Fibroblast of skin of right quadriceps (primary cell): ENCODE results near the gene MRPS34.
A peak's percentile ranks its signal among the peaks of the same experiment; 100 is the strongest.

Experiments used
- DNase-seq: peaks from one replicate; pipeline ENCODE4 v3.0.0-alpha.2; 2013

MRPS34 gene

GRCh38 chr16:1768767-1769401 lies 4.0 kb downstream of the MRPS34 start:
- DNase-seq: no peak

DNA sequence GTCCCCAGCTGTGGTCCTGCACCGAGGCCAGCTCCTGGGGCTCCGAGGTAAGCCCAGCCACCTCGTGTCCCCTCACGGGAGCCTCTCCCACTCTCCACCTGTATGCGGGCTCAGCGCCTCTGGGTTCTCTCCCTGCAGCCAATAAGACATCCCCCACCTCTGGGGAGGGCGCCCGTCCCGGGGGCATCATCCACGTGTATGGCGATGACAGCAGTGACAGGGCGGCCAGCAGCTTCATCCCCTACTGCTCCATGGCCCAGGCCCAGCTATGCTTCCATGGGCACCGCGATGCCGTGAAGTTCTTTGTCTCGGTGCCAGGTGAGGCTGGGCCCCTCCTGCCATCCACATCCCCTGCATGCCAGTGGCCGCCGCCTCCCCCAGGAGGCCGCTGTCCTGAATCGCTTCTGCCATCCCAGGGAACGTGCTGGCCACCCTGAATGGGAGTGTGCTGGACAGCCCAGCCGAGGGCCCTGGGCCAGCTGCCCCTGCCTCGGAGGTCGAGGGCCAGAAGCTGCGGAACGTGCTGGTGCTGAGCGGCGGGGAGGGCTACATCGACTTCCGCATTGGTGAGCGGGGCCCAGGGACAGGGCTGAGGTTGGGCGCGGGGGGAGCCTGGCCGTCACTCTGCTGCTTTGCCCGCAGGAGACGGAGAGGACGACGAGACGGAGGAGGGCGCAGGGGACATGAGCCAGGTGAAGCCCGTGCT lies 4.7 kb downstream of the MRPS34 start:
- DNase-seq: no peak

DNA sequence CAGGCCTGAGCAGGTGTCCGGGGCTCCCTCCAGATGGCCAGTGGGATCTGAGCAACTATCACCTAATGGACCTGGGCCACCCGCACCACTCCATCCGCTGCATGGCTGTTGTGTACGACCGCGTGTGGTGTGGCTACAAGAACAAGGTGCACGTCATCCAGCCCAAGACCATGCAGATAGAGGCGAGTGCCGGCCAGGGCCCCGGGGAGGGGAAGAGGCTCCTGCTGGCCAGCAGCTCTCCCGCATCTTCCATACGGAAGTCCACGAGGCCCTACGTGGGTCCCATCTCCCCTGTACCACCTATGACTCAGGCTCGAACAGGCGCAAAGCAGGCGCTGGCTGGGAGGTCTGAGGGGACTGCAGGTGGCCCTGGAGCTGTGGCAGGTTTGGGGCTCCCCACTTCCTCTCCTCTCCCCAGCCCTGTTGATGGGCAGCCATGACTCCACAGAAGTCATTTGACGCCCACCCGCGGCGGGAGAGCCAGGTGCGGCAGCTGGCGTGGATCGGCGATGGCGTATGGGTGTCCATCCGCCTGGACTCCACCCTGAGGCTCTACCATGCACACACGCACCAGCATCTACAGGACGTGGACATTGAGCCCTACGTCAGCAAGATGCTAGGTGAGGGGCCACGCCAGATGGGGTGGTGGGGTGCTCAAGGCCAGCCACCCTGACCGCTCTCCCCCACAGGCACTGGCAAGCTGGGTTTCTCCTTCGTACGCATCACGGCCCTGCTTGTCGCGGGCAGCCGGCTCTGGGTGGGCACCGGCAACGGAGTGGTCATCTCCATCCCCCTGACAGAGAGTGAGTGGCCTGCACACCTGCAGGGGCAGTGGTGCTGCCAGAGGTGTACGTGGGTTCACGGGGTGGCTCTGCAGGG lies 5.6 kb downstream of the MRPS34 start:
- DNase-seq: no peak

DNA sequence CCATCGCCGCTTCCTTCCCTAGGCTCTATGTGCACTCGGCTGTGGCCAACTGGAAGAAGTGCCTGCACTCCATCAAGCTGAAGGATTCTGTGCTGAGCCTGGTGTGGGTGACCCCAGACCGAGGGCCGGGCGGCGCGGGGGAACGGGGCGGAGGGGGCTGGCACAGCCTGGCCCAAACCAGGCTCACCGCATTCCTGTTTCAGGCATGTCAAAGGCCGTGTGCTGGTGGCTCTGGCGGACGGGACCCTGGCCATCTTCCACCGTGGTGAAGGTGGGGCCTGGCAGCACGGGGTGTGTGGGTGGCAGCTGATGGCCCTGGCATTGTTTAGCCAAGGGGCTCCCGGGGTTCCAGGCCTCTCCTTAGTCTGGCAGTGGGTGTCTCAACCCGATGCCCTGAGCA lies 6.2 kb downstream of the MRPS34 start:
- no peak for DNase-seq

GRCh38 chr16:1766231-1766630 lies 6.7 kb downstream of the MRPS34 start:
- no peak for DNase-seq

GRCh38 chr16:1765826-1766225 lies 7.1 kb downstream of the MRPS34 start:
- no peak for DNase-seq

GRCh38 chr16:1764971-1765370 lies 8.0 kb downstream of the MRPS34 start:
- no peak for DNase-seq

DNA sequence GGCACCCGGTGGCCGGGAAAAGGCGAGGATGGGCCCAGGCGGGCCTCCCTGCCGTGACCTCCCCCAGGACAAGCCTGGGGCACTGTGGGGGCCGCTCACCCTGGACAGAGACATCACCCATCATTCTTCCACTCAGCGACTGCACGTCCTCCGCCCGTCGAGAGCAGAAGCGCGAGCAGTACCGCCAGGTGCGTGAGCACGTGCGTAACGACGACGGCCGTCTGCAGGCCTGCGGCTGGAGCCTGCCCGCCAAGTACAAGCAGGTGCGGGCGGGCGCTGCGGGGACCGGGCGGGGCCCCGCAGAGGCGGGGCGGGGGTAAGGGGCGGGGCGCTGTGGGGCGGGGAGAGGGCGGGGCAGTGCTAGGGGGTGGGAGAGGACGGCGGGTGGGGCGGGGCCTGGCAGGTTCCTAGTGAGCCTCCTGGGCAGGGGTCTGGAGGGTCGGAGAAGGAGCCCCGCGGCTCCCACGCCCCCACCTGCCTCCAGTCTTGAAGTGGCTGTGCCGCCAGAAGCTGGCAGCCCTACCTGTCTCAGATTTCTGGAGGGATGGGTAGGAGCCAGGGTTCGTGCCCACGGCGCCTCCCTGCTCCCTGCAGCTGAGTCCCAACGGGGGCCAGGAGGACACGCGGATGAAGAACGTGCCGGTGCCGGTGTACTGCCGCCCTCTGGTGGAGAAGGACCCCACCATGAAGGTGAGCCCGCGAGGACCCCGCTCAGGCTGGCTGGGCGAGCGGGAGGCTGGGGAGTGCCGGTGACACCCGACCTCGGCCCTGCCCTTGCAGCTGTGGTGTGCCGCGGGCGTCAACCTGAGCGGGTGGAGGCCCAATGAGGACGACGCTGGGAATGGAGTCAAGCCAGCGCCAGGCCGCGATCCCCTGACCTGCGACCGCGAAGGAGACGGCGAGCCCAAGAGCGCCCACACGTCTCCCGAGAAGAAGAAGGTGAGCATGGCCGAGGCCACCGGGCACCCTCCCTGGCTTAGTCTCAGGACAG lies 9.1 kb downstream of the MRPS34 start:
- peak; percentile 41 for DNase-seq

DNA sequence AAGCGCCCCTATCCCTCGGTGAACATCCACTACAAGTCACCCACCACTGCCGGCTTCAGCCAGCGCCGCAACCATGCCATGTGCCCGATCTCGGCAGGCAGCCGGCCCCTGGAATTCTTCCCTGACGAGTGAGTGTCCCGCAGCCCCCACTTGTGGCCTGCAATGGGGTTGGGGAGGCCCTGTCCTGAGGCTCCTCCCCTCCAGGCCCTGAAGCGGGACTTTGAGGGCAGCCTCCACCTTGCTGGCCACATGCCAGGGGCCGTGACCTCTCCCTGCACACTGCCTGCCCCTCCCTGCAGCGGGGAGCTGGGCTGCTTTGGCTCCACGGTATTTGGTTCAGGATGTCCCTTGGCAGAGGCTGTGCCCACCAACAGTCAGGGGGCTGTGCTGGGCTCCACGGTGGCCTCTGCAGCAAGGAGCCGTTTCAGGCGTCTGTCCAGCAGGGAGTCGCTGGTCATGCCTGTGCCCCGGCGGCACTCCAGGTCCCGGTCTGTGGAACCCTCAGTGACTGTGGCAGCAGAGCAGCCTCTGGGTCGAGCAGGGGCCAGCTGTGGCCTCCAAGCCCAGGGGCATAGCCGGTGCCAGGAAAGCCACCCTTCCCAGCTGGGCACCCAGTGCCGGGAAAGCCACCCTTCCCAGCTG lies 9.9 kb downstream of the MRPS34 start:
- DNase-seq: no peak

DNA sequence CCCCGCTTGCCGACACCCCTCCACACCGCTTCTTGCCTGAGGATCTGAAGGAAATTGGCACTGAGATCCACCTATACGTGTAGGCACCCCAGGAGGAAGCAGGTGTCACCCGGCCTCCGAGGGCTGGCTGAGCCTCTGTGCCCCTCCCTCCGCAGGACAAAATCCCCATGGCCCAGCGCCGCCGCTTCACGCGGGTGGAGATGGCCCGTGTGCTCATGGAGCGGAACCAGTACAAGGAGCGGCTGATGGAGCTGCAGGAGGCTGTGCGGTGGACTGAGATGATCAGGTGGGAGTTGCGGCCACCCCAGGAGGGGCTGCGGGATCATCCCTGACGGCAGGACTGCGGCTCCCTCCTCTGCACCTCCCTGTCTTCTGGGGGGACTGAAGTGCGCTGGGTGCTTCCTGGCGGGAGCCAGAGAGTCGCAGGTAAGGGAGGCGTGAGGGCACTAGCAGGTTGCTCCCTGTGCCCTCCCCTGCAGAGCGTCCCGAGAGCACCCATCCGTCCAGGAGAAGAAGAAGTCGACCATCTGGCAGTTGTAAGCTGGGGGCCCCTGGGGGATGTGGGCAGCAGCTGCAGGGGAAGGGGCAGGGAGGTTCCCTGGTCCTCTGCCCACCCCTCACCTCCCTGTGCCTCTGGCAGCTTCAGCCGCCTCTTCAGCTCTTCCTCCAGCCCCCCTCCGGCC lies 10.6 kb downstream of the MRPS34 start:
- no peak for DNase-seq

GRCh38 chr16:1761751-1762150 lies 11.2 kb downstream of the MRPS34 start:
- no peak for DNase-seq

DNA sequence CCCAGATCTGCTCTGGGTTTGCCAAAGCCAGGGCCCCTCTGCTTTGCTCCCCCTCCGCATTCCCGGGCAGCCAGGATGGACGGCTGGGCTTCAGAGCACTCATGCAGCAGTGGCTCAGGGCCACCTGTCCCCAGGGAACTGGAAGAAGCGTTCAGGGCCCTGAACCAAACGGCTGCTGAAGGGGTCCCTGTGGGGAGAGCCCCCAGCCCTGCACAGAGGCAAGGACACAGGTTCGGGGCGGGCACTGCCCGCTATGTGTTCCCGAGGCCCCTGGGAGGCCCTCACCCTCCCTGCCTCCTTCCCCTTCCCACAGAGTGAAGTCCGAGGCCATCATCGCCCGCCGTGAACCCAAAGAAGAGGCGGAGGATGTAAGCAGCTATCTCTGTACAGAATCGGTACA lies 12.0 kb downstream of the MRPS34 start:
- DNase-seq: no peak

- DNase-seq: no peak
Observed at GRCh38 chr16:1759511-1759910, 13.4 kb downstream of the MRPS34 start.

DNA sequence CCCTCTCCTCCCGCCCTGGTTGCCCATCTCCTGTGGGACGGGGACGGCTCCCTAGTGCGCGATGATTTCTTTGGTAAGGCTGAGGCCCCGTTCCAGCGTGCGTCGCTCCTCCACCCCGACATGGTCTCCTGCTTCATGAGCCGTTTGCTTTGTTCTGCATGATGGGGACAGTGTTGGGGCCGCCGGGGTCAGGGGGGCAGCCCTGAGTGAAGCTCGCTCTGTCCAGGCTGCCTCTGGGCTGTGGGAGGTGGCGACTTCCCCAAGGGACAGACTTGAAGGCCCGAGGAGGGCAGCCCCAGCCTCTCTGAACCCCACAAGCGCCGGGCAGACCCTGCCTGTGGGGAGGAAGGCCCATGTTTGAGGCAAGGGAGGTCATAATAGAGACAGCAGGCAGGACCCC lies 14.0 kb downstream of the MRPS34 start:
- no peak for DNase-seq

DNA sequence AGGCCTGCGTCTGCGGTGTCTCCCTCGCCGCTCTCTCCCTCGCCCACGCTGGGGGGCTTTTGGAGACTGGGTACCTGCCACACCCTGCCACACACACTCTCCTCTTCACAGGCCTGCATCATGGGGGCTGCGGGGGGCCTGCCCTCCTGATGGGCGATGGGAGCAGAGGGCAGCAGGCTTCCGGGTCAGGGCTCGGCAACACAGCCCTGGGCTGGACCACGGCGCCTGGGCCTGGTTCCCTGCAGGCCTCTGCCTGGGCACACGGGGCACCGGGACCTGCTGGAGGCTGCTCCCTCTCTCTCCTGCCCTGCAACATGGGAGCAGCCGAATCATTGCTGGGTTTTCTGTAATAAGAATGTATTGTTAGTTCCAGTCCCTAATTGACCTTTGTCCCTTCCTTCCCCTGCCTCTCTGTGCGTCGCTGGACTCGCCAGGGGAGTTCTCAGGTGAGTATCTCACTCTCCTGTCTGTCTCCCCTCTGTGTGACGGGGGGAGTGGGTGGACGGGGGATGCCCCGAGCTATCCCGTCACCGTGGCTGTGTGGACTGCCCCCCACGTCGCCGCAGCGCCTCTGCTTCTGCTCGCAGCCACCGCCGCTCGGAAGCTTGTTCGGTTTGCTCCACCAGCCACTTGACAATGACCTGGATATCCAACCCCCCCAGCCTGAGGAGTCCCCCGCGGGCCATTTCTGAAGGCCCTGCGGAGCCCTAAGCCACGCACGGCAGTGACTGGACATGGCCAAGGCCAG lies 15.0 kb downstream of the MRPS34 start:
- no peak for DNase-seq

- DNase-seq: no peak
Observed at GRCh38 chr16:1754204-1754603, 18.7 kb downstream of the MRPS34 start.

GRCh38 chr16:1752853-1753252 lies 20.1 kb downstream of the MRPS34 start:
- no peak for DNase-seq

GRCh38 chr16:1751946-1752345 lies 21.0 kb downstream of the MRPS34 start:
- no peak for DNase-seq

GRCh38 chr16:1749152-1750117 lies 23.5 kb downstream of the MRPS34 start:
- no peak for DNase-seq
